Pulmonary artery endothelial cell (primary cell): Measurements from ENCODE around the gene TSSK1B. TPM values are rescaled to one million over a fixed set of nuclear protein-coding genes. Genes with fewer than 3 reads are reported as not detected.
"Not testable (repeated sequence)": the region's sequence is repeated elsewhere in the genome, so short reads cannot be mapped to it uniquely, and the experiment has no call there.

ENCODE experiments used
- DNase-seq: peaks from one replicate; pipeline ENCODE4 v3.0.0-alpha.2; 2011; ENCODE audit warnings: low read depth, low spot score
- total RNA-seq: library from RNA; depleted of rRNA; stranded (reverse); fragments of >200 nt; gene quantifications from 2 replicates; pipeline ENCODE4 v1.2.3, GENCODE V29; 2014

The TSSK1B gene
- not detected in 2 replicates for total RNA-seq

- no peak for DNase-seq
Measured at GRCh38 chr5:113434889-113435288, at the start of gene TSSK1B. Gene TSSK1B (minus strand): TSS chr5:113434989. CDS start chr5:113434839, 150 bp downstream.

GRCh38 chr5:113480243-113480642, 45.5 kb upstream of the TSSK1B start:
- no peak for DNase-seq

GRCh38 chr5:113478691-113479090, 43.9 kb upstream of the TSSK1B start:
- DNase-seq, result no peak

GRCh38 chr5:113474100-113474728, 39.4 kb upstream of the TSSK1B start:
- no peak for DNase-seq

DNA sequence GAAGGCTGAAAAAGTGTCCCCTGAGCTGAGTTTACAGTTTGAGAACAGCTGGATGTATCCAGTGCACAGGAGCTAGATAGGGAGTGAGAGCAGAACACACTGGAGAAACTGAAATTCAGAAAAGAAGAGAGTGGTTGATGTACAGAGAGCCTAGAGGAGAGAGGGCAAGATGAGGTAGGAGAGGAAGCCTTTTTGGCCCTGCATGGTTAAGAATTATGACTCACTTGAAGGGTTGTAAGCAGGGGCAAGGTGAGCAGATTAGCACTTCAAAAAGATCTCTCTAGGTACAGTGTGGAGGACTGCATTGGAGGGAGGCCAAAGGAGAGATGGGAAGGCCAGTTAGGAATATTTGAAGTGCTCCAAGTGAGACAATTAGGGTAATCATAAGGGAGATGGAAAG, 28.2 kb upstream of the TSSK1B start:
- no peak for DNase-seq

GRCh38 chr5:113457106-113457505, 22.3 kb upstream of the TSSK1B start:
- not testable (repeated sequence) for DNase-seq

DNA sequence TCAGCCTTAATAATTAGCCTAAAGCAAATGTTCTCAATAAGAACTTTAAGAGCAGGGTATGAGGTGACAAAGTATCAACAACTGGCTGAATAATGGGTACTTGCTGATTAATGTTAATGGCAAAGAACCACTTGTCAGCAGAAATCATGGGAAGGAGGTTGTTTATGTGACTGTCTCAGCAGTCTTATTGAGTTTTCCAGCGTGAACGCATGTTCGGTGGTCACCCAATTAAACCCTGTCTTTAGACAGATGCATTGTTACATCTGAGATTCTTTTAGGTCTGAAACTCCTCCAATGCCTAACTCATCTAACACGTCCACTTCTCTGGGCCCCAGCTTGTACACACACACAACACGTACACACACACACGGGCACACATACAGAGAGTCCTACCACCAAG, 18.2 kb upstream of the TSSK1B start:
- no peak for DNase-seq

- DNase-seq, result no peak
Measured at GRCh38 chr5:113451797-113452196, 17.0 kb upstream of the TSSK1B start.

DNA sequence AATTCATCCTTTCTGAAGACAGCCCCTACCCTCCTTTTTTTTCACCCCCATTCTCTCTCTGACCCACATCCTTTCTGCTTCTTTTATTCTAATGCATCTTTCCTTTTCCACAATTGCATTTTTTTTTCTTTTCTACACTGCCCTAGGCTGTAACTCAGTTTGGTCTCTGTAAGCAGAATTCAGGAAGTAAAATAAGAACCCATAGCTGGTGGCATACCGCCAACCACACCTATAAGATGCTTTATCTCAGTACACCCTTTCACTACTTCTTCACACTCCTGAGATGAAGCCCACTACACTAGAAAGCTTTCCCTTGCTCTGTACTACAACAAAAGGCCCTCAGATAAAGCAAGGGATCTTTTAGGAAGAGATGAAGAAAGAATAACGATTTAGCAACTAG, 16.1 kb upstream of the TSSK1B start:
- no peak for DNase-seq

- no peak for DNase-seq
Measured at GRCh38 chr5:113450462-113450861, 15.7 kb upstream of the TSSK1B start.

- DNase-seq, result no peak
Measured at GRCh38 chr5:113448252-113448651, 13.5 kb upstream of the TSSK1B start.

- DNase-seq, result no peak
Measured at GRCh38 chr5:113447498-113448050, 12.8 kb upstream of the TSSK1B start.

DNA sequence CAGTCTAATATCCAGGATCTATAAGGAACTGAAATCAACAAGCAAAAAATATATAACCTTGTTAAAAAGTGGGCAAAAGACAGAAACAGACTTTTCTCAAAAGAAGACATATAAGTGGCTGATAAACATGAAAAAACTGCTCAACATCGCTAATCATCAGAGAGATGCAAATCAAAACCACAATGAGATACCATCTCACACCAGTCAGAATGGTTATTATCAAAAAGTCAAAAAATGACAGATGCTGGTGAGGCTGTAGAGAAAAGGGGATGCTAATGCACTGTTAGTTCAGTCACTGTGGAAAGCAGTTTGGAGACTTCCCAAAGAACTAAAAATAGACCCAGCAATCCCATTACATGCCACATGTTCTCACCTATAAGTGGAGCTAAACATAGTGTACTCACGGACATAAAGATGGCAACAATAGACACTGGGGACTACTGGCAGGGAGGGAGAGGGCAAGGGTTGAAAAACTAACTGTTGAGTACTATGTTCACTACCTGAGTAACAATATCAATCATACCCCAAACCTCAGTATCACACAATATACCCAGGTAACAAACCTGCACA, 11.7 kb upstream of the TSSK1B start:
- DNase-seq, result no peak

DNA sequence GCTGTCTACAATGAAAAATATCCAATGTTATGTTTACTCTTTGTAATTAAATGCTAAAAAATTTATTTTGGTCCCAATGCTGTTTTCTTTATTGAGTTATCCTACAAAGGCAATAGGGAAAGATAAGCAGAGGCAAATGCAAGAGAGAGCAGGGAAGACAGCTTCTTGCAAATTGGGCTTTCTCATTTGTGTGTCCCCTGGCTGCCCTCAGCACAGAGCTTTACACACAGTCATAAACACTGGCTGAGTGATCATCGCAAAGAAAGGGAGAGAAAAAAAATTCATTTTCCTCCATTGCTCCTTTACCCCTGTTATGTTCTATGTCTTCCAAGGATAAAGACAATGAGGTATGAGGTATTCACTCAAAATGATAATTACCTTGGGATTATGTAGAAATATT, 2.3 kb upstream of the TSSK1B start:
- no peak for DNase-seq

GRCh38 chr5:113435575-113435974, 786 bp upstream of the TSSK1B start:
- no peak for DNase-seq

GRCh38 chr5:113433862-113434612, 752 bp downstream of the TSSK1B start:
- no peak for DNase-seq

DNA sequence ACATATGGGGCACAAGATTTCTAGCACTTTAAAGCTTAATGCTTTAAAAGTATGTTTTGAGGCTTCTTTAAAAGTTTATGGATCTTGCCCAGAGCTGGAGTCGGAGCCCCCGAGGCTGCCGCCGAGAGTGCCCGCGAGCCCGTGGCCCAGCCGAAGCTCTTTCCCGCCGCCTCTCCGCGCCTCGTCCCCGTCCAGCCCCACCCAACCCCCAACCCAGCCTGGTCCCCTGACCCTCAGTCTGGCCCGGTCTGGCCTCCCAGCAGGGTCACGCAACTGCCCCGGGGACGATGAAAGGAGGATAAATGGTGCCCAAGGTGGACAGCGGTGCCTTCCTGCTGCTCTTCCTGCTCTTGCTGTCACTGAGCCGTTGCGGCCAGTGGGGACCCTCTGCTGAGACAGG, 1.7 kb downstream of the TSSK1B start:
- DNase-seq, result no peak

- DNase-seq, result no peak
Measured at GRCh38 chr5:113427871-113428574, 6.8 kb downstream of the TSSK1B start.

- DNase-seq, result no peak
Measured at GRCh38 chr5:113425909-113426308, 8.9 kb downstream of the TSSK1B start.

DNA sequence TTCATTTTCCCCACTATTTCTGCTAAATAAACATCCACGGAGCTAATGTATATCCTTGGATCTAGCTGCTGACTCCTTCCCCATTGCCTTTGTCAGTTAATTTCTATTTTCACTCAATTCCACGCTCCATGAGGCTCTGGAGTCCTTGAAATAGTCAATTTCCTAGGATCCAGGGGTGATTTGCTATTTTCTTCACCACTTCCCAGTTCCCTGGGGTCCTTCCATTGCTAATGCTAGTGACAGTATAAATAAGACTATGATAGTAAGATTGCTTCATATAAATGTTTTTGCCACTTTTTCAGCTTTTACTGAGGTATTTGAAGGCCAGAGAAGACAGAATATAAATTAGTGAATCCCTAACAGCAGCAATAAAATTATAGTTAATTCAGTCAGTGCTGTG, 13.1 kb downstream of the TSSK1B start:
- DNase-seq, result no peak

GRCh38 chr5:113405530-113405929, 29.3 kb downstream of the TSSK1B start:
- no peak for DNase-seq

GRCh38 chr5:113404269-113404668, 30.5 kb downstream of the TSSK1B start:
- no peak for DNase-seq
